Activated CD4-positive, alpha-beta T cell treated with anti-CD3 and anti-CD28 coated beads for 1 hour (primary cell): ENCODE results near the gene ZNF91.
"Not testable (repeated sequence)": the region's sequence is repeated elsewhere in the genome, so short reads cannot be mapped to it uniquely, and the experiment has no call there.

ENCODE experiments used
- DNase-seq: peaks from one replicate; pipeline ENCODE4 v3.0.0-alpha.2; 2020

The ZNF91 gene

DNA sequence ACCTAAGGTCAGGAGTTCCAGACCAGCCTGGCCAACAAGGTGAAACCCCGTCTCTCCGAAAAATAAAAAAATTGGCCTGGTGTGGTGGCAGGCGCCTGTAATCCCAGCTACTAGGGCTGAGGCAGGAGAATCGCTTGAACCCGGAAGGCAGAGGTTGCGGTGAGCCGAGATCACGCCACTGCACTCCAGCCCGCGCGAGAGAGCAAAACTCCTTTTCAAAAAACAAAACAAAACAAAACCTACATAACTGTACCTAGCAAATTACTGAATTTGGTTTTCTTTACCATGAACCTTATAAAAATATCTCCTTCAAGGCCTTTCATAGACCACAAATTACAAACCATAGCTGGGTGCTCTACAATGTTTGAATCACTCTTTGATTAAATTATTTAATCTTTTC, 760 bp downstream of the ZNF91 start:
- no peak for DNase-seq

DNA sequence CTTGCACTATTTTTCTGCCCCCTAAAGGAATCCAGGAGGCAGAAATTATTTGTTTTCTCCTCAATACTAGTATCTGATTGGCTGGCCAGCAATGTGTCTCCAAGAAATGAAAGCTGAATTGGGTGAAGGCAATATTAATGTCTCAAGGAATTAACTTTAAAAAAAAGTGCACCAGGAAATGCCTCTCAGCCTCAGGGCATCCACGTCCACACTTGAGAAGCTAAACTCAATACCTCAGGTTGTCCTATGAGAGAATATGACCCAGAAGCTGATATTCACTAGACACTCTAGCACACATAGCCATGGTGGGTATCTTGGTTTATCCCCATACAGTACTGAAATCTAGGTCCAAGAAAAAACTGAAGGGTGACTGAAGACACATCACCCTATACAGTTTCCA, 2.1 kb downstream of the ZNF91 start:
- DNase-seq, result no peak

DNA sequence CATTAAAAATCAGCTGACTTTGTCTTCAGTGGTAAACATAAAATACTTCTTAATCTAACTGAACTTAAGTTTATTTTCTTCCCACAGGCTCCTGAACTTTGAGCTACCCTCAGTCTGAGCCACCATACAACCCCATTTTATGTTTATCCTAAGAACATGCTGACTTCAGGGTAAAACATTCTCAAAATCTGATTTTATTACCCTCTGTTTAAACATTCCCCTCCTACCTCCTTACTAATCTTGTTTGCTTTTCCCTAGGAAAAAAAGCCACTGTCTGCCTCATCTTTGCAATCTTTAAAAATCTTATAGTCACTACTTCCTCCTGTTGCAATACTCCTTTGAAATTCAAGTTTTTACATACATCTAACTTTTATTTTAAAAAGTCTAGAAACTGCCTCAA, 4.0 kb downstream of the ZNF91 start:
- DNase-seq, result no peak

DNA sequence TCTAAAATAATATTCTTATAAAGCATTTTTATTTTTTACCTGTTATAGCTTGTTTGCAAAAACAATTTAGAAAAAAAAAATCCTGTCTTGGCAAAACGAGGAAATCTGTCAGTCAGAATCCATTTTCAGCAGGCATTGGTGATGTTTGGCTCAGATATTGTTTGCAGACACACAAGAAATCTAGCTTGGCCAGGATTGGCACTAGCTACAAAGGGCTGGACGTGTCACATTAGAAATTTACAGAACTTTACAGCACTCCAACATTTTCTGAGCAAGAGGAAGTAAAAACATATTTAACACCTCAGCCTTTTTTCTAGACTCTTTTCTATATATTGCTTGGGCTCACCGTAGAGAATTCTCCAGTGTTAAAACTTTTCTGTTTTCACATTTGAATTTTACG, 9.9 kb downstream of the ZNF91 start:
- DNase-seq, result no peak

DNA sequence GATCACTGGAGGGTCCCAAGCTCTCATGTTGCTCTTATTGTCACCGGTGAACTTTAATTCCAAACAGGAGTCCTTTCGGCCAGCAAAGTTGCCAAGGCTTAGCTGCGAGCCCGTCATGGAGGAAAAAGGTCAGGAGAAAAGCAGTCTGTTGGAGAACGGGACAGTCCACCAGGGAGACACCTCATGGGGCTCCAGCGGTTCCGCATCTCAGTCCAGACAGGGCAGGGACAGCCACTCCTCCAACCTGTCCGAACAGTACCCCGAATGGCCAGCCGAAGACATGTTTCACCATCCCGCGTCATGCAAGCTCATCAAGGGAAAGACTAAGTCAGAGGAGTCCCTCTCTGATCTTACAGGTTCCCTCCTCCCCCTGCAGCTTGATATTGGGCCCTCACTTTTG, 10.4 kb downstream of the ZNF91 start:
- DNase-seq, result no peak

DNA sequence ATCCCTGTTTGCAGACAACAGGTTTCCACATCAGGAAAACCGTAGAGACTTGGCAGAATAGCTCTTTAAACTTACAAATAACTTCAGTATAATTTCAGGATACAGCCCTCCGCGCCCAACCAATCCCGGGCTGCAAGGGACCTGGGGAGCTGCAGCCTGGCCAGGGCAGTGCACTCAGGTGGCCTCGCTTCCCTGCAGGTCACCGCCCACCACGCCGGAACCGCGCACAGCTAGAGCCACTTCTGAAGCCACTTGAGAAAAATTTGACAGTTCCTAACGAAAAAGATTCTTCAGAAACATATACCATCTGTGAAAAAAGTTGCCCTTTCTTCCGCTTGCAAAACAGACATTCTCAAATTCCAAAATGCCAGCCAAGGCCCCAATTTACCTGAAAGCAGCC, 11.1 kb downstream of the ZNF91 start:
- DNase-seq, result no peak

DNA sequence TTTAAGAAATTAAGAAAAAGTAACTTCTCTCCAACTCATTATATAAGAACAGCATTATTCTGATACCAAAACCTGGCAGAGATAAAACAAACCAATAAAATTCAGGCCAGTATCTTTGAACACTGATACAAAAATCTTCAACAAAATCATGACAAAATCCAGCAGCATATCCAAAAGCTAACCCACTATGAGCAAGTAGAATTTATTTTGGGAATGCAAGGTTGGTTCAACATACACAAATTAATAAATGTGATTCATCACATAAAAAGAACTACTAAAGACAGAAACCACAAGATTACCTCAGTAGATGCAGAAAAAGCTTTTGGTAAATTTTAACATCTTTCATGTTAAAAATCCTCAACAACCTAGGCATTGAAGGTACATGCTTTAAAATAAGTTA, 12.3 kb downstream of the ZNF91 start:
- no peak for DNase-seq

DNA sequence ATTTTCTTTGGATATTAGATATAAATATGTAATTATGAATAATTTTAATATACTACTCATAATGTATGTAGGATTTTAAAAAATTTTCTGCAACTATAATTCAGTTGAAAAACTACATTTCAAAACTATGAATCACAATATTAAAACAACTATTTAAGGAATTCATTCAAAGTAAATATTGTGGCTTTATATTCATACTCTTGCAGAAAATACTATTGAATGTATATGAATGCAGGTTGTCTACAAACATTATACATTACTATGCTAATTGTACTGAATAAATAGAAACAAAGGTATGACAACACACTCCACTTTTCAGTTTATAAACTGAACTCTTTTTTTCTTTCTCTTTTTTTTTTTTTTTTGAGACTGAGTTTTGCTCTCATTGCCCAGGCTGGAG, 14.2 kb downstream of the ZNF91 start:
- no peak for DNase-seq

DNA sequence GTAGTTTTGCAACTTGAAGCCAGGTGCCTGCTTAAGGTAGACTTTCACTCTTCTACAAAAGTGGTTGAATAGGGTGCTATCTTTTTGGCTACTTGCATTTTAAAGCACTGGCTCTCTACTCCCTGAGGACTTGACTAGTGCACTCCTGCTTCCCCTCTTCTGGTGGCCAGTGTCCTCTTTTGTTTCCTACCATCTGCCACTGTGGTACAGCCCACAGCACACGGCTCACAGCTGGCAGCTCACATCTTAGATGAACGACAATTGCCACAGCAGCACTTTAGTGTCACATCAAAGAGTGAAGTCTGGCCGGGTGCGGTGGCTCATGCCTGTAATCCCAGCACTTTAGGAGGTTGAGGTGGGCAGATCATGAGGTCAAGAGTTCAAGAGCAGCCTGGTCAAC, 15.6 kb downstream of the ZNF91 start:
- not testable (repeated sequence) for DNase-seq

DNA sequence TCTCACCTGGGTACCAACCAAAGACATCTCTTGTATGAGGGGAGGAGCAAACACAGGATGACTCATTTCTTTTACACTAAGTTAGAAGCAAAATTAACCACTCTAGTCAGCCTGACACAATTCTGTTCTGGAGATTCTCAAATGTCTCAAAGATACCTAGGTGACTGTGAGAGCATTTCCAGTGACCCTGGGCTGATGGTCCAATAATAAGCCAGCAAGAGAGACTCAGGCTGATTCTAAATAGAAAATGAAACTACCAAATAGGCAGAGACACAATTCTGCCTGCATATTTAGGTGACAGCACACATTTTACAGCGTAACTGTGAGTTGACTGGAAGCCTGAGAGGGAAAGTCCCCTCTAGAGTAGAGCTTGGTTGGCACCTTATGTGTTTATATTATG, 16.3 kb downstream of the ZNF91 start:
- no peak for DNase-seq

DNA sequence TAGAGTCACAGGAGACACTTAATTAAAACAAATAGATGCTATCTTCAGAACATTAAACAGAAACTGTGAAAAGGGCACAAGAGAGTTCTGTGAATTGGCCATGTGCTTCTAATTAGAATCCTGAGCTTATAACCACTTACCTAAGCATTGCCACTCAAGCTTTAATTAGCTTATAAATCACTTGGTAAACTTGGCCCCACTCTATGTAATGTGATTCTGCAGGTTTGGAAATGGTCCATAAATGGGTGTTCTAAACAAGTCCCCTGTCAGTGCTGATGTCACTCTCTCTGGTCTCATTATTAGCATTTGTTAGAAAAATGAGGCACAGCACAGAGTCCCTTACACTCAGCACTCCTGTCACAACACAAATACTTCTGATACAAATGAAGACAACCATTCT, 18.0 kb downstream of the ZNF91 start:
- no peak for DNase-seq

DNA sequence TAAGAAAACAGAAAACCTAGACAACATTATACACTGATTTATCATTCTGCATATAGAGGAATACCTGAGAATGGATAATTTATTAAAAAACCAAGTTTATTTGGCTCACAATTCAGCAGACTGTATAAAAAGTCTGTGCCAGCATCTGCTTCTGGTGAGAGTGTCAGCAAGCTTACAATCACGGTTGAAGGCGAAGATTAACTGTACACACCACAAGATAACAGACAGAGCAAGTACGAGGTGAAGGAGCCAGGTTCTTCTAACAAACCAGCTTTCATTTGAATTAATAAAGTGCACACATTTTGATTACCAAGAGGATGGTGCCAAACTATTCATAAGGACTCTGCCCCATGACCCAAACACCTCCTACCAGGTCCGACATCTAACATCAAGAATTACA, 28.8 kb downstream of the ZNF91 start:
- no peak for DNase-seq

DNA sequence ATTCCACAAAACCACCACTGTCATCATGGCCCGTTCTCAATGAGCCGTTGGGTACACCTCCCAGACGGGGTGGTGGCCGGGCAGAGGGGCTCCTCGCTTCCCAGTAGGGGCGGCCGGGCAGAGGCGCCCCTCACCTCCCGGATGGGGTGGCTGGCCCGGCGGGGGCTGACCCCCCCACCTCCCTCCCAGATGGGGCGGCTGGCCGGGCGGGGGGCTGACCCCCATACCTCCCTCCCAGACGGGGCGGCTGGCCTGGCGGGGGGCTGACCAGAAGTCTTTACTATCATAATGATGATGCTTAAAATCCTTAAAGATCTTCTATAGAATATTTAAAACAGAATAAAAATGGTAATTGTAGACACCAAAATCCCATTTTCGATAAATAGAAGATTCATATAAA, 29.2 kb downstream of the ZNF91 start:
- not testable (repeated sequence) for DNase-seq

DNA sequence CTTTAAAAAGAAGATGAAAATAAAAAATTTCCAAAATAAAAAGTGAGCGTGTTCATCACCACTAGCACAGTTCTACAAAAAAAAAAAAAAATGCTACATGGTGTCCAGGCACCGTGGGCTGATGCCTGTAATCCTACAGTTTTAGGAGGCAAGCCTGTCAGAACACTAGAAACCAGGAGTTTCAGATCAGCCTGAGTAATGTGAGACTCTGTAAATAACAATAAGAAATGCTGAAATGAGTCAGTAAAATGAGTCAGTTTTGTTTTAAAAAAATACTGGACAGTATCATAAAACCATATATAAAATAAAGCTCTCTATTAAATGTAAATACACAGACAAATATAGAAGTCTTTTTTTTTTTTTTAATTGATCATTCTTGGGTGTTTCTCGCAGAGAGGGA, 30.0 kb downstream of the ZNF91 start:
- DNase-seq, result no peak

DNA sequence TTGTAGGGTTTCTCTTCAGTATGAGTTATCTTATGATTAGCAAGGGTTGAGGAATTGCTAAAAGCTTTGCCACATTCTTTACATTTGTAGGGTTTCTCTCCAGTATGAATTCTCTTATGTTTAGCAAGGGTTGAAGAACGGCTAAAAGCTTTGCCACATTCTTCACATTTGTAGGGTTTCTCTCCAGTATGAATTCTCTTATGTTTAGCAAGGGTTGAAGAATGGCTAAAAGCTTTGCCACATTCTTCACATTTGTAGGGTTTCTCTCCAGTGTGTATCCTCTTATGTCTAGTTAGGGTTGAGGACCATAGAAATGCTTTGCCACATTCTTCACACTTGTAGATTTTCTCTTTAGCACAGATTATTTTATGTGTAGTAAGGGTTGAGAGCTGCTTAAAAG, 33.4 kb downstream of the ZNF91 start:
- DNase-seq, result not testable (repeated sequence)

DNA sequence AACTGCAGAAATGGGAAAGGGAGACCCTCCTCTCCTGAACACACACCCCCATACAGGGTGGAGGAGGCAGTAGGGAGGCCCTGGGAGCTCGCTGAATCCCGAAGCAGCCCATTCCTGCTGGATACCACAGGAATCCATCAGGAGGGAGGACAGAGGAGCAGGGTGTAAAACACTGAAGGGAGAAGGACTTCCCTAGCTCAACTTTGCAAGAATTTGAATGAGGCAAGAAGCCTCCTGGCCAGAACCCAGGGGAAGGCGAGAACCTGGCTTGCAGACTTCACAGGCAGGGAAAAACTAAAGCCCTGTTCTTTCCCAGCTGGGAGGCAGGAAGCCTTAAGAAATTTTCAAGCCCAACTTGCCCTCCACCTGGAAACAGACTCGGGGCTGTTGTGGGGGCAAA, 43.5 kb downstream of the ZNF91 start:
- DNase-seq, result no peak

DNA sequence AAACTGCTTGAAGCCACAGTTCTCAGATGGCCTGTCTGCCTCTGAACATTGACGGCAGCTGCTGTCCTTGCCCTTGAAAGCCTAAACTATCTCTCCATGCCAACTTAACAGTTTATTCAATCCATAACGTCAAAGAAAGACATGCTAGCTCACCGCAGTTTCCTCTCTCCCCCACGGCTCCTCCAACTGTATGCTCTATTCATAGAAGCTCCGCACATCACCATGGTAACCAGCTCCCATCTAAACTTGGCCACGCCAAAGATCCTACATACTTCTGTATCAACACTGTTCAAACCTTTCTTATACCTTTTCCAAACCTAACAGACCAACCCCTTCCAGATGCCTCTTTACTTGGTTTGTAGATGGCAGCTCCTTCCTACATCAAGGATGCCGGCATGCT, 48.6 kb downstream of the ZNF91 start:
- DNase-seq, result no peak

DNA sequence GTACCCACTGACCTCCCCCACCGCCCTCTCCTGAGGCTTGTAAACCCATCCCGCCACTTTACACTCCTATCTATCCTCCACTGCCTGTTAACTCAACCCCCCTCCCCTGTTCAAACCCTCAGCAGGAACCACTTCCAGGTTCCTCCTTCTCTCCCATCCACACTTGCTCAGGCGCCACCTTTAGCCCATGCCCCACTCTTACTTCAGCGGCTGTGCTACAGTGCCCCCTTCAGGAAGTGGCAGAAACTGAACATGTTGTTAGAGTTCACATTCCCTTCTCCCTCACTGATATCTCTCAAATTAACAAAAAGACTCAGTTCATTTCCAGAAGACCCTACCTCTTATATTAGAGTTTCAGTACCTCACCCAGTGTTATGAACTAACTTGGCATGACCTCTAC, 49.4 kb downstream of the ZNF91 start:
- no peak for DNase-seq

DNA sequence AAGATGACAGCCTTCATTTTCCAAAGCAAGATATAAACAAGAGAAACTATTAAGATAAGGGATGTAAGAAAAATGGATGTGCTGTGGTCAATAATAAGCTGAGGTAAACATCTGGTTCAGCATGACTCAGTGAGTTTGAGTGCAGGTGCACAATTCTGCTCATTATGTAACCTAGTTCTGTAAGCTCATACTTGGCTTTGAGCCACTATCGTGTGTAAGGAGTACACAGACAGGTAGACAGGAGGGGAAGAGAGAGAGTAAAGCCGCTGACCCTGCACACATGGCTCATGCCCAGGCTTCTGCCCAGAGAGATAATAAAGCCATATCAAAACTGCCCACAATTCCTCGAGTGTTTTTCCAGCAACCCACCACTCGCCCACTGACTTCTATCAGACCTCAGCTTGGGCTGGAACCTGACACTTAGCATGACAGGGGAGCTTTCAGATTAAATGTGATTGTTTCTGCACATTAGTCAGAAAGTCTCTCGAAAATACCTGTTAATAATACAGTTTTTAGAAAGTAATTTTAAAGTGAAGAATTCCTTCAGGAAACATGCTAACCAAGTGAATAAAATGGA, 51.7 kb downstream of the ZNF91 start:
- DNase-seq, result no peak

DNA sequence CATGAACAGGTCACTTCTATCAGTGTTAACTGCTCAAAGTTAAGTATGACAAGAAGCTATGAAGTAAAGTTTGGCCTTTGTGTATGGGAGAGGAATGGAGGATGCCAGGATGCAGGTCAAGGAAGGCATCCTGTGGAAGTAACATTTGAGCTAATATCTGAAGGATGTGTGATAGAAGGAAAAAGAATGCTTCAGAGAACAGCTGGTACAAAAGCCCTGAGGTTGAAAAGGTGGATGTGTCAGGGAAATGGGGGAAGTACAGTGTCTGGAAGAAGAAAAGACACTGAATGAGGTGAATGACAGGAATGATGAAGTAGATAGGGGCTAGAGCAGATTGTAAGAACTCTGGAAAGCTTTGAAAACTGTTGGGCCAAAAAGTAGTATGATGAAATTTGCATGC, 67.1 kb downstream of the ZNF91 start:
- DNase-seq, result no peak

DNA sequence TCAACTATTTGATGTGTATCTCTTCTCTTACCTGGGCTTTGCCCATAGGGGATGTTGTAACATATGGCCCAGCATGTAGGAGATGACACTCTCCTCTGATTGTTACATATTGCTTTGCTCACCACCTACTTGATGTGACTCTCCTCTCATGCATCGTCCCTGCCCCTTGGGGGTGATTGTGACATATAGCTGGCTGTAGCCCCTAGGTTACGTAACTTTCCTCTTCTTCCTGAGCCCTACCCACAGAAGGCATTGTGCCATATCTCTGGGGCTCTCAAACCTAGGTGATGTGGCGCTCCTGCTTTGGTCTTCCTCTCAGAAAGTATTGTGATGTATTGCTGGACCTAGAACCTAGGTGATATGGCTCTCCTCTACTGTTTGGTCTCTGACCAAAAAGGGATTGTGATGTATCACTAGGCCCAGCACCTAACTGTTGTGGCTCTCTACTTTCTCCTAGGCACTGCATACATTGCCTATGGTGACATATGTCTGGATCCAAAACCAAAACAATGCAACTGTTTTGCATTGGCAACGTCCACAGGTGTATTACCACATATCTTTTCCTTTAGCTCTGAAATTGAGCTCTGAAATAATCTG, 73.2 kb downstream of the ZNF91 start:
- no peak for DNase-seq

DNA sequence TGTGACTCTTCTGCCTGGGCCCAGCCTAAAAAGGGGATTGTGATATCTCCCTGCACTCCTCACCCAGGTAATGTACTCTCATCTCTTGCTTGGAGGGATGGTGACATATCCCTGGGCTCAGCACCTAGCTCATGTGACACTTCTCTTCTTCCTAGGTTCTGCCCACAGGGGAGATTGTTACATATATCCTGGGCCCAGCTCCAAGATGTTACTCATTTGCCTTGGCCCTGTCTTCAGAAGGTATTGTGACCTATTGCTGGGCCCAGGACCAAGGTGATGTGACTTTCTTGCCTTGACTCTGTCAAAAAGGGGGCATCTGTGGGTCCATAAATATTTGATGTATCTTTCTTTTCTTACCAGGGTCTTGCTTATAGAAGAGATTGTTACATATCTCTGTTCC, 73.9 kb downstream of the ZNF91 start:
- DNase-seq, result not testable (repeated sequence)

DNA sequence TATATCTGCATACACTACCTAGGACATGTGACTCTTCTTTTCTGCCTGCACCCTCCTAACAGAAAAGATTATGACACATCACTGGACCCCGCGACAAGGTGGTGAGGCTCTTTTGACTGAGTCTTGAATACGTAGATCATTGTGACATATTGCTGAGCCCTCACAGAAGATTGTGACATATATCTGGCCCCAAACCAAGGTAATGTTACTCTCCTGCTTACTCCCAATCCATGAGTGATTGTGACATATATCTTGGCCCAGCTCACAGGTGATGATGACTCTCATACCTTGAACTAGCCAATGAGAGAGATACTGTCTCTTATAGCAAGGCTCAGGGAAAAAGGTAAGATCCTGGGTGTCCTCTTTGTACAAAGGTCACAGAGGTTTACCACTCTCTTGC, 75.7 kb downstream of the ZNF91 start:
- not testable (repeated sequence) for DNase-seq

DNA sequence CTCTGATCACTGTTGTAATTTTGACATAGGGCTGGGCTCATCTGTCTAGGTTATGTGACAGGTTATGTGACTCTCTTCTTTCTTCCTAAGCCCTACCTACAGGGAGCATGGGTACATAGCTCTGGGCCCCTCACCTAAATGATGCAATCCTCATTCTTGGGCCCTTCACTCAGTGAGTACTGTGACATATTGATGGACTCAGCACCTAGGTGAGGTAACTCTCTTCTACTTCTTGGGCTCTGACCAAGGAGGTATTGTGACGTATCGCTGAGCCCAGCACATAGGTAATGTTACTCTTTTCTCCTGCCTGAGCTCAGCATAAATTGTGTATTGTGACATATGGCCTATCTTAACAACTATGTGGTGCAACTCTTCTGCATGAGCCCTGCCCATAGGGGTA, 76.3 kb downstream of the ZNF91 start:
- not testable (repeated sequence) for DNase-seq

DNA sequence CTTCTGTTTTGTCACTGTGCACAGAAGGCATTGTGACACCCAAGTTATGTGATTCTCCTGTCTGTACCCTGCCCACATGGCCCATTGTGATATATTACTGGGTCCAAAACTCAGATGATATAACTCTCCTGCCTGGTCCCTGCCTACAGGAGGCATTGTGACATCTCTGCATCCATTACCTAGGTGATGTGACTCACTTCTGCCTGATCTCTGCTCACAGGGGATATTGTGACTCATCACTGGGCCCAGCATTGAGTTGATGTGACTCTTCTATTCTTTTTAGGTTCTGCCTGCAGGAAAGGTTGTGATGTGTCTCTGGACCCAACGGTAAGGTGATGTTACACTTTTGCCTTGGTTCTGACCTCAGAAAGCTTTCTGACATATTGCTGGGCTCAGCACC, 77.1 kb downstream of the ZNF91 start:
- DNase-seq, result no peak

DNA sequence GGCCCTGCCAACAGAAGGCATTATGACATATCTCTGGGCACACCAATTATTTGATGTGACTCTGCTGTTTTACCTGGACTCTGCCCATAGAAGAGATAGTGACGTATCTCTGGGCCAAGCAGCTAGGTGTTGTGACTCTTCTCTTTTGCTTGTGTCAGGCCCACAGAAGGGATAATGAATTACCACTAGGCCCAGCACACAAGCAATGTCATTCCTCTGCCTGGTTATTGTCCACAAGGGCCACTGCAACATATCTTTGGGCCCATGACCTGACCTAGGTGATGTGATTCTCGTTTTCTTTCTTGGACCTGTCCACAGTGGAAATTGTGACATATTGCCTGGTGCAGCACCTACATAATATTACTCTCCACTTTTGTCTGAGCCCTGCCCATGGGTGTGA, 80.0 kb downstream of the ZNF91 start:
- no peak for DNase-seq
